Motor neuron (in vitro differentiated cells): ENCODE data around the gene CARM1. TPM values are rescaled to one million over a fixed set of nuclear protein-coding genes. Genes with fewer than 3 reads are reported as not detected.
A peak's percentile ranks its signal among the peaks of the same experiment; 100 is the strongest.
"Not testable (repeated sequence)": the region's sequence is repeated elsewhere in the genome, so short reads cannot be mapped to it uniquely, and the experiment has no call there.

Source experiments
- ATAC-seq, 8 experiments: fragments of 200-7000 bp; cut with Tn5 transposase; replicated peaks in 6 of 8; 2 replicates each; pipeline ENCODE4 v1.8.0; 2021; ENCODE audit warnings: mild to moderate bottlenecking in 8 of 8, moderate library complexity in 8 of 8
- H3K27ac ChIP-seq, 2 donors: fragments of 250-450 bp; sonication (Bioruptor Pico); 2 replicates each; pipeline ENCODE4 v1.9.0; 2021; ENCODE audit warnings: antibody characterized with exemption in 2 of 2, mild to moderate bottlenecking in 2 of 2, moderate library complexity in 1 of 2
- H3K4me1 ChIP-seq, 2 donors: fragments of 250-450 bp; sonication (Bioruptor Pico); replicated peaks in 1 of 2; 2 replicates each; pipeline ENCODE4 v1.6.1; 2021; ENCODE audit warnings: antibody characterized with exemption in 2 of 2, mild to moderate bottlenecking in 2 of 2, moderate library complexity in 1 of 2
- H3K4me3 ChIP-seq, 5 donors: fragments of 250-450 bp; sonication (Bioruptor Pico); 2 replicates each; pipeline ENCODE4 v1.9.0; 2021; ENCODE audit warnings: antibody characterized with exemption in 5 of 5, mild to moderate bottlenecking in 5 of 5, moderate library complexity in 4 of 5
- WGBS, 10 experiments: fragments of 450-650 bp; shearing (Covaris generic); methylation state at CpG; one replicate each; pipeline ENCODE4 v1.0.0; 2022; 5-methylcytosine and 5-hydroxymethylcytosine counted together
- in situ Hi-C, 9 experiments: fragments of 400-800 bp; cut with MboI; loops; one replicate each; pipeline ENCODE4 v1.15.0; 2021; ENCODE audit warnings: low sequenced_read_pairs in 9 of 9, low pct_unique_long_range_greater_than_20kb in 2 of 9; ENCODE audit not compliant: unreplicated experiment in 9 of 9
- total RNA-seq, 8 experiments: library from RNA; unstranded; fragments of 300-600 nt; gene quantifications; 2 replicates each; pipeline versions ENCODE4 v1.2.3 to v1.2.4, GENCODE V29; 2022

Gene CARM1
- total RNA-seq, 8 experiments from 2014 or later = 23.8 to 62.4 (median 34.4) TPM

GRCh38 chr19:10870501-10870954 lies 825 bp upstream of the CARM1 start:
- in situ Hi-C loops = loop anchor here in 1 of 9 experiments (25.0 kb wide), 1 partner anchor 283 kb away; the partner anchor contains the start of gene AP1M2
- peak overlapping the region; percentile 23 to 74 (median 30) for H3K4me3 ChIP-seq
- 3 to 44% (median 23%) methylated on average over 1 to 7 of the region's 22 CpGs; no CpG with 5 or more reads in 3 of the 10 experiments for WGBS, 10 experiments
- ATAC-seq = no peak
- H3K27ac ChIP-seq = peak overlapping the region; percentile 82
- H3K4me1 ChIP-seq = peaks cover 7 to 13% of the 10 kb centered on the region in 2 donors

GRCh38 chr19:10871711-10872545 lies 575 bp downstream of the CARM1 start:
- Histone ChIP-seq H3K4me1 (peaks cover 14 to 23% of the 10 kb centered on the region in 2 donors), H3K4me3 (peak overlapping the region; percentile 55 to 89 (median 74)), H3K27ac (peak overlapping the region; percentile 82 to 91)
- WGBS, 10 experiments = no CpG with 5 or more reads among the region's 90 CpGs
- in situ Hi-C loops = loop anchor here in 1 of 9 experiments (25.0 kb wide), 1 partner anchor 285 kb away; the partner anchor contains the start of gene AP1M2
- peak; percentile 0 to 28 (median 14) for ATAC-seq

- peak overlapping the region; percentile 55 to 89 (median 74) for H3K4me3 ChIP-seq
- 0 to 60% (median 3%) methylated on average over 1 to 10 of the region's 16 CpGs; no CpG with 5 or more reads in 2 of the 10 experiments for WGBS, 10 experiments
- peaks cover 14 to 24% of the 10 kb centered on the region in 2 donors for H3K4me1 ChIP-seq
- in situ Hi-C loops = loop anchor here in 1 of 9 experiments (25.0 kb wide), 1 partner anchor 285 kb away; the partner anchor contains the start of gene AP1M2
- peak overlapping the region; percentile 82 to 91 for H3K27ac ChIP-seq
- no peak for ATAC-seq
Observed at GRCh38 chr19:10872546-10873107, 1.3 kb downstream of the CARM1 start.

DNA sequence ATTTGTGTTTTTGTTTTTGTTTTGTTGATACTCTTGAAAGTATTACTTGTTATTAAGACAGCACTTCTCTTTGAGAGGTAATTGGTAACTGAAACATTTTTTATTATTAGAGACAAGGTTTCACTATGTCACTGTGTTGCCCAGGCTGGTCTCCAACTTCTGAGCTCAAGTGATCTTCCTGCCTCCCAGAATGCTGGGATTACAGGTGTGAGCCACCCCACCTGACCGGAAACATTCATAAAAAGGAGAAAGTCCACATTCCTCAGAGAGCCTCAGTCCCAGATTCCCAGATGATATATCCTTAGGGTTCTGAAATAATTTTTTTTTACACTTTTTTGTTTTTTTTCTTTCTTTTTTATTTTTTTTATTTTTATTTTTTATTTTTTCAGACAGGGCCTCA lies 2.7 kb downstream of the CARM1 start:
- H3K4me1 ChIP-seq = peaks cover 16 to 26% of the 10 kb centered on the region in 2 donors
- H3K4me3 ChIP-seq = no peak overlapping the region
- in situ Hi-C loops = loop anchor here in 1 of 9 experiments (25.0 kb wide), 1 partner anchor 287 kb away; the partner anchor contains the start of gene AP1M2
- no peak overlapping the region for H3K27ac ChIP-seq
- whole genome bisulfite sequencing, 10 experiments = 76 to 100% (median 94%) methylated on average over 1 of the region's 1 CpG; no CpG with 5 or more reads in 2 of the 10 experiments
- ATAC-seq = no peak

GRCh38 chr19:10876459-10877240 lies 5.3 kb downstream of the CARM1 start:
- Histone ChIP-seq H3K4me1 (peaks cover 35 to 46% of the 10 kb centered on the region in 2 donors), H3K27ac (peak overlapping the region in 1 of 2 donors; percentile 6), H3K4me3 (no peak overlapping the region)
- ATAC-seq = peak in 1 of 8 experiments; percentile 35
- in situ Hi-C loops = no loop called here
- 14 to 100% (median 64%) methylated on average over 1 to 7 of the region's 10 CpGs; no CpG with 5 or more reads in 4 of the 10 experiments for WGBS, 10 experiments

DNA sequence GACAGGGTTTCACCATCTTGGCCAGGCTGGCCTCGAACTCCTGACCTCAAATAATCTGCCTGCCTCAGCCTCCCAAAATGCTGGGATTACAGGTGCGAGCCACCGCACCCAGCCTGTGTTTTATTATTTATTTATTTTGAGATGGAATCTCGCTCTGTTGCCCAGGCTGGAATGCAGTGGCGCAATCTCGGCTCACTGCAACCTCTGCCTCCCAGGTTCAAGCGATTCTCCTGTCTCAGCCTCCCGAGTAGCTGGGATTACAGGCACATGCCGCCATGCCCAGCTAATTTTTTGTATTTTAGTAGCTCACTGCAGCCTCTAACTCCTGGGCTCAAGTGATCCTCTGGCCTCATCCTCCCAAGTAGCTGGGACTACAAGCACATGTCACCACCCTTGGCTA lies 6.3 kb downstream of the CARM1 start:
- ATAC-seq, in situ Hi-C loops, H3K4me3 ChIP-seq, H3K27ac ChIP-seq: not testable (repeated sequence)
- H3K4me1 ChIP-seq = peaks cover 42 to 56% of the 10 kb centered on the region in 2 donors
- WGBS, 10 experiments = 100% methylated on average over 1 to 2 of the region's 9 CpGs; no CpG with 5 or more reads in 7 of the 10 experiments

DNA sequence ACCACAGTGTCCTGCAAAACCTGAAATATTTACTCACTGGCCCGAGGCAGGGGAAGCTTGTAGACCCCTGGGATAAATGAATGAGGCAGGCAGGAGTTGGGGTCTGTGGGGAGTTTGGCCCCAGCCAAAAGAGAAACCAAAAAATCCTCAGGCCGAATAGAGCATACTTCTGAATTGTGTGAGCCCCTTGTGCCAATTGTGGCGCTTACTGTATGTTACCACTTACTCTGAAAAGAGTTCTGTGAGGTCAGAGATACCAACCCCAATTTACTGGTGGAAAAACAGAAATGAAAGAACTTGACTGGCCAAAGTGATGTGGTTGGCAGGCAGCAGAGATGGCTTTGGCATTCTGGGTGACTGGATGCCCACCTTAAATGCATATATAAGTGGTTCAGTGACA lies 6.9 kb downstream of the CARM1 start:
- H3K4me1 ChIP-seq = peaks cover 40 to 58% of the 10 kb centered on the region in 2 donors
- H3K4me3 ChIP-seq = no peak overlapping the region
- ATAC-seq = no peak
- WGBS, 10 experiments = 73 to 100% (median 90%) methylated on average over 1 to 3 of the region's 3 CpGs; no CpG with 5 or more reads in 6 of the 10 experiments
- in situ Hi-C loops = no loop called here
- H3K27ac ChIP-seq = no peak overlapping the region

DNA sequence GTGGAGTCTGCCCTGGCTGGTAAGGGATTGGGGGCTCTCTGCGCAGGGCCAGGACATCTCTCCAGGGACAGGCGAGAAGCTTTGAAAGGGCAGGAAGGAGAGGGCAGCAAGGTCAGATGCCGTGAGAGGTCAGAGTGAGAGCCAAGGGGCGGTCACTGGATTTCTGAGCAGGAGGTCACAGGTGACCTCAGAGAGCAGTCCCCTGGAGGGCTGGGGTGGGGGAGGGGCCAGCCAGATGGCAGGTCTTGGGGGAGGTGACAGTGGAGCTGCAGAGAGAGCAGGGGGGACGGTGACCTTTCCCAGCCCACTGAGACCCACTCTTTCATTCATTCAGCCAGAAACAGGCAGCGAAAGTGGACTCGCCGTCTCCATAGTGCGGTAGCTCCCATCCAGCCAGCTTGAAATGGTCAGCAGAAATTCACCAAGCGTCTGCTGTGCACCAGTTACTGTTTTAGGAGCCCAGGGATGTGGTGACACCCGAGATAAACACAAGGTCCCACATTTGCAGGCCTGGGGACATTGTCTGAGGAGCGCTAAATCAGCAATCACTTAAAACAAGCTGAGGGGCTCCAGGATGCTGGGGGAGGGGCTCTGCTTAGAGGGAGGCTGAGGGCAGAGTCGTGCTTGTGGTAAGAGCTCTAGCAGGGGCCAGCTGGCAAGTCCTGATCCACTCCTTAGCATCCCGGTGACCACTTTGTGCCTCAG lies 10.2 kb downstream of the CARM1 start:
- H3K4me1 ChIP-seq = peaks cover 48 to 68% of the 10 kb centered on the region in 2 donors
- ATAC-seq = peak in 5 of 8 experiments; percentile 7 to 38 (median 29)
- no peak overlapping the region for H3K4me3 ChIP-seq
- in situ Hi-C loops = no loop called here
- WGBS, 10 experiments = 10 to 66% (median 26%) methylated on average over 1 to 4 of the region's 14 CpGs; no CpG with 5 or more reads in 6 of the 10 experiments
- peak overlapping the region; percentile 34 to 51 for H3K27ac ChIP-seq

DNA sequence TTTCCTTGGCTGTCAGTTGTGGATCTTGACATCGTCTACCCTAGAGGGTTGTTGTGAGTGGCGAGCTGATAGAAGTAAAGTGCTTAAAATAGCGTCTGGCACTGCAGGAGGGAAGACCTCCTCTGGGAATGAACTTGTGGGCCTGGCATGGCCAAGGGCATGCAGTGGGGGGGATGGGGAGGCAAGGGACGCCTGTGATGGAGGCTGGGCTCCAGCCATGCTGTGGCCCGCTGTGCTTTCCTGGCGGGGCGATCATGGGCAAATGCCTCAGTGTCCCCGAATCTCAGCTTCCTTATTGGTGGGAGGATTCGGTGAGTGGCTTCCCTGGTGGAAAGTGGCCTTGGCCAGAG lies 10.7 kb downstream of the CARM1 start:
- 80 to 100% (median 97%) methylated on average over 1 to 7 of the region's 9 CpGs; no CpG with 5 or more reads in 5 of the 10 experiments for WGBS, 10 experiments
- in situ Hi-C loops = no loop called here
- no peak overlapping the region for H3K4me3 ChIP-seq
- peak overlapping the region in 1 of 2 donors; percentile 34 for H3K27ac ChIP-seq
- H3K4me1 ChIP-seq = peaks cover 46 to 68% of the 10 kb centered on the region in 2 donors
- no peak for ATAC-seq

DNA sequence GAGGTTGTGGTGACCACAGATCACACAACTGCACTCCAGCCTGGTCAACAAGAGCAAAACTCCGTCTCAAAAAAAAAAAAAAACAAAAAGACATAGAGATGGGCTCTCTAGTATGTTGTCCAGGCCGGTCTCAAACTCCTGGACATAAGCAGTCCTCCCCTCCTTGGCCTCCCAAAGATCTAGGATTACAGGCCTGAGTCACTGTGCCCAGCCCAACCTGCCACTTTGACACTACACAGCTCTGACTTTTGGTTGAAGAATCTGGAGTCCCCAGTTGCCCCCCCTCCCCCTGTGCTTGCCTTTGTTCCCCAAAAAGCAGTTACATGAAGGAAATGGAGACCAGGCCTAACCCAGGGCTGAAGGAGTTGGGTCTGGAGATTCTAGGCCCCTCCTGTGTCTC lies 12.9 kb downstream of the CARM1 start:
- peak overlapping the region in 1 of 2 donors; percentile 1 for H3K27ac ChIP-seq
- no peak overlapping the region for H3K4me3 ChIP-seq
- 0 to 100% (median 87%) methylated on average over 1 to 2 of the region's 2 CpGs; no CpG with 5 or more reads in 4 of the 10 experiments for WGBS, 10 experiments
- H3K4me1 ChIP-seq = peaks cover 64 to 85% of the 10 kb centered on the region in 2 donors
- in situ Hi-C loops = no loop called here
- ATAC-seq = peak in 2 of 8 experiments; percentile 17 to 75

- H3K4me3 ChIP-seq = no peak overlapping the region
- peak in 1 of 8 experiments; percentile 1 for ATAC-seq
- in situ Hi-C loops = no loop called here
- 38 to 100% (median 64%) methylated on average over 1 to 18 of the region's 20 CpGs for WGBS, 10 experiments
- H3K4me1 ChIP-seq = peaks cover 56 to 73% of the 10 kb centered on the region in 2 donors
- H3K27ac ChIP-seq = peak overlapping the region in 1 of 2 donors; percentile 36
Observed at GRCh38 chr19:10885201-10886169, 14.1 kb downstream of the CARM1 start.
